Measurements from ENCODE around the gene DTWD2.
A peak's percentile ranks its signal among the peaks of the same experiment; 100 is the strongest.
"Not testable (repeated sequence)": the region's sequence is repeated elsewhere in the genome, so short reads cannot be mapped to it uniquely, and the experiment has no call there.

The DTWD2 gene, protein sequence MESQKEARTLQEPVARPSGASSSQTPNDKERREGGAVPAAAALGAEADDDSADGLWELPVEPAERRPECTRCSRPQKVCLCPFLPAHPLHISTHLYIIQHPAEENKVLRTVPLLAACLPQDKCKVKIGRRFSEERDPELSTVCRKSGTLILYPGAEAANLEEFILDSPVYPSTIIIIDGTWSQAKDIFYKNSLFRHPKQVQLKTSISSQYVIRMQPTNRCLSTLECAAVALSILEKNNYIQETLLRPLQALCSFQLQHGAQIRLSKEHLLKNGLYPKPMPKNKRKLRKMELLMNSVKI

DNA sequence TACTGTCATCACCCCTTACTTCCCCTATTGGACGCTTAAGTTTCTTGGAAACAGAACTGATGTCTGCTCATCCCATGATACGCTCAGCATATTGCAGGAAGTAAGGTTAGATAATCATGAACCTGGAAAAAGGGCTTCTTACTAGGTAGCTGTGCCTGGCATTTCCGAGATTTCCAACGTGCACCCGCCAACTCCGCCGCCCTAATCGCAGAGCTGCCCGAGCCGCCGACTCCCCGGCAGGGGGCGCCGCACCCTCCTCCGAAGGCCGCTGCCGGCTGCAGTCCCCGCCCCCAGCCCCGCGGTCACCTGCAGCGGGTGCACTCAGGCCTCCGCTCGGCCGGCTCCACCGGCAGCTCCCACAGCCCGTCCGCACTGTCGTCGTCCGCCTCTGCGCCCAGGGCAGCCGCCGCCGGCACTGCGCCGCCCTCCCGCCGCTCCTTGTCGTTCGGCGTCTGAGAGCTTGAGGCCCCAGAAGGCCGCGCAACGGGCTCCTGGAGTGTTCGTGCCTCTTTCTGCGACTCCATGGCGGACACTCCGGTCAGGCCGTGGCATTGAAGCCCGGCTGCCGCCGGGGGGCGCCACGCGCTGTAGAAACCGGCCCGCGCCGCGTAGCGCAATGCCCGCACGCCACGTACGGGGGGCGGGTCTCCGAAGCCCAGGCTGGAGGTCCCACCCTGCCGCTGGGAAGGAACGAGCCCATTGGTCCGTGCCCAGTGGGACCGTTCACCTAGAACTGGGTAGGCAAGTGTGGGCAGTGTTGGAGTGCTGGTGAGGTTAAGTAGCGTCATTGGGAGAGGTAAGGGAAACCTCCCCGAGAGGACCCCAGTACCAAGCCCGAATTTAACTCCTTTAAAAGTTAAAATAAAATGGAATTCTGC is at the start of gene DTWD2:
DTWD2 (minus strand) TSS at position 560 of the 878 bp plus-strand sequence; CDS start at position 524, 36 bp downstream.
- DNase-seq, result peak; percentile 70

DNA sequence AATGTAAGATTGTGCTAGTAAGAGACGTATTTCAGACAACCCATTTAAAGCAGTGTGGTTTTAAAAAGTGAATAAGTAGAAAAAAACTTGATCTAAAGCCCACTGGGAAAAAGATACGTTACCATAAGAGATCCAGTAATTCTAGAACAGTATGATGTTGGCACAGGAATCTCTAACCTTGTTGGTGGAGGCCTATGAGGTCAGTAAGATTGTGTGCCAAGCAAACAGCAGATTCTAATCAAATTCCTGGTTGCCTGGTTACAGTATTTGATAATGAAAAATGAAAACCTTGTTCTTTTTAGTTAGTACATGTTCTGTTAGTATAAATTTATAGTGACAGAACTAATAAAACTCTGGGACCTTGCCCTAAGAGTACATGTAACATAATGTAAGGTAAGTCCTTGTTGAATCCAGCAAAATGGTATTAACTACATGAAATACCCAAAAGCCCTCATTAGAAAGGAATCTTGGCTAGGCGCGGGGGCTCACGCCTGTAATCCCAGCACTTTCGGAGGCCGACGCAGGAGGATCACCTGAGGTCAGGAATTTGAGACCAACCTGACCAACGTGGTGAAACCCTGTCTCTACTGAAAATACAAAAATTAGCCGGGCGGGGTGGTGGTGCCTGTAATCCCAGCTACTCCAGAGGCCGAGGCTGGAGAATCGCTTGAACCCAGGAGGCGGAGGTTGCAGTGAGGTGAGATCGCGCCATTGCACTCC is 49.3 kb upstream of the DTWD2 start:
- DNase-seq, result no peak

DNA sequence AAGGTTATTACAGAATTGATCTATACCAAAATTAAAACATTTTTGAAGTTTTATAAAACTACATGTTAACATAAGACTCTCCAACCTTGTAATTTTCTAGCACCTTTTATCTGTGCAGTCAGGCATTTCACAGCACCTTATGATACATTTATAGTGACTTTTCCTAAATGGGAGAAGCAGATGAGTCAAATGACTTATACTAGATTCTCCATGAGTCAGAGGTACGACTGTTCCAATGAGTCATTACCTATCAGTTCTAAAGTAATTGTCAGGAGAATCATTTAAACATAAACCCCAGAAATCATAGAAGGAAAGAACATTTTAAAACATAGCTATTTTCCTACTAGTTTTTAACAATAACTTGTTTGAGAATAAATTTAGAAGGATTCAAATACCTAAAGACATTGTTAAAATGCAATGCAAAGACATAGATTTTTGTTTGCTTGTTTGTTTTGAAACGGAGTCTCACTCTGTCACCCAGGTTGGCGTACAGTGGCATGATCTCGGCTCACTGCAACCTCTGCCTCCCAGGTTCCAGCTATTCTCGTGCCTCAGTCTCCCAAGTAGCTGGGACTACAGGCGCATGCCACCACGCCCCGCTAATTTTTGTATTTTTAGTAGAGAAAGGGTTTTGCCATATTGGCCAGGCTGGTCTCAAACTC is 47.9 kb upstream of the DTWD2 start:
- DNase-seq, result no peak

DNA sequence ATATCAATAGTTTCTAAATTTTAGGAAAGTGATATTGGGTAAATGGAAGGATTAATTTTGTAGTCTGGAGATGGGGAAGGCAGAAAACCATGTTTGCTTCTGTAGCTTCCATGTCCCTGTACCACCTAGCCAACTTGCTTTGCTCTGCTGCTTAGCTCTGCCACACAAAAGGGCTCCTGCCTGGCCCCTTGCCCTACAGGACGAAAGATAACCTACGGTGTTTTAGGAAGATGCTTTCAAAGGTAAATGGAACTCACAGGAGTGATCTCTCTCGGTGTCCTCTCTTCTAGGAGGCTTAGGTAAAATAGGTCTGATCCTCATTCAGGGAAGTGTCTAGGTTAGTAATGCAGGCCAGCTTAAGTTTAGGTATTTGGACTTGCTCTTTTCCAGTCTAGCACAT is 44.8 kb upstream of the DTWD2 start:
- DNase-seq, result no peak

DNA sequence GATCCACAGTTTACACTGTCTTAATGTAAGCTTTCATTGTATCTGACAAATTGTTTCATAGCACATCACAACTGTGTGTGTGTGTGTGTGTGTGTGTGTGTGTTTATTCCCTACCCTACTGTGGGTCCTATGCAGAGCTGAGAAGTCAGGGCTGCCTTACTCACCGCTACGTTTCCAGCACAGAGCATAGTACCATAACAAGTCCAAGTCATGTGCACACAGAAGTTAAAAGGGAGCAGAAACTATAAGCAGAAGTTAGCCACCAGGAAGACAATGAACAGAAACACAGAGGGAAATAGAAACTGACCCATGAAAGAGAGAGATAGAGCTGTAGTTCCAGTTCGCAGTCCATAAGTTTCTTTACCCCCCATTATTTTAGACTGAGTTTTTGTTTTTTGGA is 44.3 kb upstream of the DTWD2 start:
- DNase-seq, result no peak

DNA sequence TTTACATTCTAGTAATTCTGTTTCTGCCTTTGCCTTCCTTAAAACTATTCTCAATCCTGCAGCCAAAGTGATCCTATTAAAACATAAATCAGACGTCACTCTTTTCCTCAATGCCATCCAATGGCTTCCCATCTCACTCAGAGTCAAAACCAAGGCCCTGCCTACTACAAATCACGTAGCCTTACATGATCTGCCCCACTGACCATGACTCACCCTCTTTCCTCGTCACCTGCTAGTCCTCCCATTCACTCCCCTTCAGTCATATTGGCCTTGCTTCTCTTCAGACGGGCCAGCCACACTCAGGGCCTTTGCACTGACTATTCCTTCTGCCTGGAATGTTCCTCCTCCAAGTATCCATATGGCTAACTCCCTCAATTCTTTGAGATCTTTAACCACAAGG is 43.6 kb upstream of the DTWD2 start:
- DNase-seq, result no peak

DNA sequence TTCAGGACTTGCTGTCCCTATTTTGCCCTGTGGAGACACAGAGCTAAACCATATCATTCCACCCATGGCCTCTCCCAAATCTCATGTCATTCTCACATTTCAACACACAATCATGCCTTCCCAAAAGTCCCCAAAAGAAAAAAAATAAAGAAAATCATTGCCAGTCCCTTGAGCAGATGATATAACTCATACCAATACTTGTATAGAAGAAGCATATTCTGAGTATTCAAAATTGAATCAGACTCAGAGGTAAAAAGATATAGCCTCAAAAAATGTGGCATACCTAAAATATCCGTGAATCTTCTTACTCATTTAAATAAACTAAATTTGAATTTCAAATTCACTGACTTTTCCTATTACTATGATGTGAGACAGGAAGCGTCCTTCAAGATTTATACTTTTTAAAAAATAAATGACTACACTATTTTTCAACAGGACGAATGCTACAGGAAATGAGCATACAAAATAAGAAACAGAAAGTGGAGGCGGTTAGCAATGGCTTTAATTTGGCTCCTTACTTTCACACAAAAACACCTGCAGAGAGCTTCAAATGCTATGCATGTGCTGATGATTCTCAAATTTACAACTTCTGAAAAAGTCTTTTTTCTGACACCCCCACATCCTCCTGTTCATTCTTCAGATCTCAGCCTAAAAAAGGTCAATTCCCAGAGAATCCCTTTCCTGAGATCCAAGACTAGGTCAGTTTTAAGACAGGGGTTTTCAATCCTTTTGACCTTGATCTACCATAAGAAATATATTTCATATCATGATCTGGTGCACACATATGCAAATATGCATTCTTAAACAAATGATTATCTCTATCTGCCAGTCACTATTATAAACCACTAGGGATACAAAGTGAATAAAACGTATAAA is 42.9 kb upstream of the DTWD2 start:
- no peak for DNase-seq

DNA sequence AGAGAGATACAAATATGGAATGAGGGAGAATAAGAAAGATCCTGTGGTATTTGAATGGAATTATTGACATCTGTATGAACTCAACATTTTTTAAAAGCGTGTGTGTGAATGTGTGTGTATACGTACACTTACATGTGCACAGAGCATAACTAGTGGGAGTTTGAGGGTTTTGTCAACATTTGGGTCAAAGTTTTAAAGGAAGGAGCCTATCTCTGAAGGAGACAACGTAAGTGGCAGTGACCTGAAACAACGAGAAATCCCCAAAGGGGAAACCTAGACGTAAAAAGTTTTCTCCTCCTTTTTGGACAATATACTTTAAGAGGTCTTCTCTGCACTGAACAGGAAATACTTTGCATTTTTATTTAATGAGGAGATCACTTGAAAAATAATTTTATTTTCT is 40.2 kb upstream of the DTWD2 start:
- DNase-seq, result no peak

DNA sequence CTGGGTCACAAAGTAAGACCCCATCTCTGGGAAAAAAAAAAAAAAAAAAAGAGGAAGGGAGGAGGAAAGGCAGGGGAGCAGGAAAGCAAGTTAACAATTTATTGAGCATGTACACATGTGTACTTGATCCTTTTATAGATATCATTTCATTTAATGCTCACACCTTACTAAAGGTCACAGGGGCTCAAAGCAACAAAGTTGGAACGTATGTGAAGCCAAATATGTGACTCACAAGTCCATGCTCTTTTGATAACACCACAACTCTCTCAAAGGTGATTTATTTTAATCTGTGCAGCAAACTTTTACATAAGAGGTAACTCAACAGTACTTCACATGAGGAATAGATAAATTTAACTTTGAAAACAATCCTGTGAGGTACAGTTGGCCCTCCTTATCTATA is 34.4 kb upstream of the DTWD2 start:
- no peak for DNase-seq

DNA sequence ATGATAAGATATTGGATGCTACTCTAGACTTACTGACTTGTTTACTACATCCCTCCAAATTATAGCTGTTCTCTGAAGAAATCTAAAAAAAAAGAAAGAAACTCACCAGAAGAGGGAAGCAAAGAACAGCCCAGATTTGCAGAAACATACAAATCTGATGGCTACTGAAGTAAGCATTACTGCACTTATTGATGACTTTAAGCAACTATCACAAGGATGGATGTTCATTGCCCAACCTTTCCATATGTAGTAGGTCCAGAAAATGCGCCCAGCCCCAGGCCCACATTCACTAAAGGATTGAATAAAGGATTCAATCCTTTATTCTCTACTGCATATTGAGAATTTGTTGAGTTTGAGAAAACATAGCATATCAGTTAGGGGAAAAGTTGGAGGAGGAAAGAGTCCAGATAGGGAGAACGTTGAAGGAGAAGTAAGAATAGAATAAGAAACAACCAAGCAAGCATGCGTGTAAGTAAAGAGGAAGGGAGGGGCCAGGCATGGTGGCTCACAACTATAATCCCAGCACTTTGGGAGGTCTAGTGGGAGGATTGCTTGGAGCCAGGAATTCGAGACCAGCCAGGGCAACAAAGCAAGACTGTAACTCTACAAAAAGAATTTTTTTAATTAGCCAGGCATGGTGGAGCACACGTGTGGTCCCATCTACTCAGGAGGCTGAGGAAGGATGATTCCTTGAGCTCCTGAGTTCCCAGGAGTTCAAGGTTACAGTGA is 33.8 kb upstream of the DTWD2 start:
- DNase-seq, result peak; percentile 13

DNA sequence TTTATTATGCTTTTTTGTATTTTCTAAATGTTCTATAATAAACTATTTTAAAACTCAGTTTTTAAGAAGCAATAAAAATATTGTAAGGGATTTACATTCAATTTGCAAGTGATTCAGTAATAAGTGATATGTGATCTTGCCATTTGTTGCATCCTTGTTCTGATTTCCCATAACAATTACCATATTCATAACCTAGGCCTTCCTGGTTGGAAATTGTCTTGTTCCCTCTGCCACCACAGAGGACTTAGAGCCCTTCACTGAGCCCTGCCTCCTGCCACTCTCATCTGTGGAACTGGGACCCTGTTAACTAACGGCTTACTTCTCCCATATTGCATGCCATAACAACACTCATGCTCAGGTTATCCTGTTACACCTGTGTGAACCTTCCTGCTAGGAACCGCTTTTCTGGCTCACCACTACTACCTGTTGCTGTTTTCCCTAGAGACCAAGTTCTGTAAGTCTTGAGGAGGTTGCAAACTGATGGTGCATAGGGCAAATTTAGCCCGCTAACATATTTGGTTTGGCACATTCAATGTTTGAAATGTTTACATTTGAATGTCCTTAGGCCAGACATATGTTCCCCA is 32.9 kb upstream of the DTWD2 start:
- DNase-seq, result no peak

DNA sequence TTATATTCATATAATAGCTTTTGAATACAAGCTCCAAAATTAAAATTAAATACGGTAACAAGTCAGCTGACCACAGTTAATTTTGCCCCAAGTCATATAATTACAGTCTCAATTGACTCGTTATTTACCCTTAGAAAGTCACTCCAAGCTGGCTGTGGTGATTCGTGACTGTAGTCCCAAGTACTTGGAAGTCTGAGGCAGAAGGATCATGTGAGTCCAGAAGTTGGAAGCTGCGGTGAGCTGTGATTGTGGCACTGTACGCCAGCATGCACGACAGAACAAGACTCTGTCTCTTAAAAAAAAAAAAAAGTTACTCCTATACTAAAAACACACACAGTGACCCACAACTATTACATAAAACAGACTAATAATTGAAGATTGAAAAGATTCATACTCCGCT is 31.6 kb upstream of the DTWD2 start:
- DNase-seq, result no peak

DNA sequence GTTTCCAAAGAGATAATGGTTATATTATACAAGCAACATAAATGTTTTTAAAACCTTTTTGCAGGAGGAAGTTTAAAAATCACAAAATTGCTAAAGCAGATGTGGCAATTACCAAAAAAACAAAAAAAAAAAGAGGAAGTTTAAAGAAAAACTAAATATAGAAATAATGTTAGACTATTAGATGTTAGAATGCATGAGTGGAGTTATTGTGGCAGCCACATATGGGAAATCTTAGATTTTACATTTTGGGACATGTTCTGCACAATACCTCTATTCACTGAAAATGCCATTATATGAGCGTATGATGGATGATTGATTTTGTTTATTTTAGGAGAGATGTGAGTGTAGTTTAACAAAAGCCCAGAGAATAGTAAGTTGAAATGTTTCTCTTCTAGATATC is 31.2 kb upstream of the DTWD2 start:
- DNase-seq, result no peak

DNA sequence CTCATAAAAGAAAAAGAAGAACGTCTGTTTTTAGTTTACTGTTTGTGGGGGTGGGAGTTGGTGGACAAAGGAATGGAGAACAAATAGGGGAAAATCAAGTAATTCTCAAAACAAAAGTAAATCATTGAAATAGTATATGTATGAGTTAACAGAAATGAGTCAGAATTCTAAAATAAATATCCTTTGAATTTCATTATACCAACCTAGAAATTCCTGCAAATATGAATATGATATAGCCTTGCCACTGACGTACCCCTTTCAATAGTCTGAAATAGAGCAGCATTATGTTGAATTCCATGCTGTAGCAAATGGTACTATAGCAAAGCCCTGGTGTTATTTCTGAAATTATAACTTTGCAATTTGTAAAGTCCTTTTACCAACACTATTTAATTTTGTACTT is 29.6 kb upstream of the DTWD2 start:
- no peak for DNase-seq

DNA sequence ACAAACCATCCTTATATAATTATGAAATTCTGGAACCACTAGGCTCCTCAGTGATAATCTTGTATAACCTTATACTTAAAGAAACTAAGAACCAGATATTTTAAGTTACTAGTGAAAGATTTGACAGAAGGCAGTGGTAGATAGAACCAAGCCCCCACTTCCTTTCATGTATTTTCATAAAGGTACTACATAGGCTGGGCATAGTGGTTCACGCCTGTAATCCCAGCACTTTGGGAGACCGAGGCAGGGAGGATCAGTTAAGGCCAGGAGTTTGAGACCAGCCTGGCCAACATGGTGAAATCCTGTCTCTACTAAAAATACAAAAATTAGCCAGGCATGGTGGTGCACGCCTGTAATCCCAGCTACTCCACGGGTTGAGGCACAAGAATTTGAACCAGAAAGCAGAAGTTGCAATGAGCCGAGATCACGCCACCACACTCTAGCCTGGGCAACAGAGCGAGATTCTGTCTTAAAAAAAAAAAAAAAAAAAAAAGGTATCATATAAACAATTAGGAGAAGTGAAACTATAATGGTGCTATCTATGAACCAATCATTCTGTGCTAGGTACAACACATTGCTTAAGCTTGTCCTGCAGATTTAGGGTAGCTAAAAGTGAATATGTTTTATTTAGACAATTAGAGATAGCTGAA is 27.9 kb upstream of the DTWD2 start:
- no peak for DNase-seq

DNA sequence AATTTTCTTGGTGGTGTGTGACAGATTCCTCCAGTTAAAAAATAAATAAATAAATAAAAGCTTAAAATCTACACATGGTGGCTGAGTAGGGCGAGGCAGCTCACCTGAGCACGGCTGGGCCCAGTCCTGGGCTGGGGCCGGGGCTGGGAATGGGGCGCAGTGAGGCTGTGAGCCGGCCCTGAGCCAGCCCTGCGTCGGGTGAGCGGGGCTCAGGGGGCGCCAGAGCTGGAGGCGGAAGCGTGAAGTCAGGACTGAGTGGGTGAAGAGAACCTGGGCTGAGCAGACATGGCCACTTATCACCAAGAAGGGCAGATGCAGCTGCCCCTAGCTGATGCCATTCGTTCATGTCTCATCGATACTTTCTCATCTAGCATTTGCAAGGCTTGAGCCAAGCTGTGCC is 22.8 kb upstream of the DTWD2 start:
- no peak for DNase-seq

DNA sequence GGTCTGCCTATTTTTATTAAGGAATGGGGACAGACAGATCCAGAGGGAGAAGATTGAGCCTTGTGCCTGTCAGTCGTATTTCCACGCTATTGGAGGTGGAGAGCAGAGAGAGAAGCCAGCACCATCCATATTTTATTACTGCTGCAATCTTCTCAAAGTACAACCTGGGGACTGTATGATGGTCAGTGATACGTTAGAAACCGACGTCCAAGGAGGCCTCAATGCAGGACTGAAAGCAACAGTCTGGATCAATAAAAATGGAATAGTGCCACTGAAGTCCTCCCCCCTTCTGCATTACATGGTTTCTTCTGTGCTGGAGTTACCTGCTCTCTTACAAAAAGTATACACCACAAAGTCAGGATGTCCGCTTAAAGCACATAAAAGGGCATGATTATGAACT is 21.9 kb upstream of the DTWD2 start:
- DNase-seq, result no peak

DNA sequence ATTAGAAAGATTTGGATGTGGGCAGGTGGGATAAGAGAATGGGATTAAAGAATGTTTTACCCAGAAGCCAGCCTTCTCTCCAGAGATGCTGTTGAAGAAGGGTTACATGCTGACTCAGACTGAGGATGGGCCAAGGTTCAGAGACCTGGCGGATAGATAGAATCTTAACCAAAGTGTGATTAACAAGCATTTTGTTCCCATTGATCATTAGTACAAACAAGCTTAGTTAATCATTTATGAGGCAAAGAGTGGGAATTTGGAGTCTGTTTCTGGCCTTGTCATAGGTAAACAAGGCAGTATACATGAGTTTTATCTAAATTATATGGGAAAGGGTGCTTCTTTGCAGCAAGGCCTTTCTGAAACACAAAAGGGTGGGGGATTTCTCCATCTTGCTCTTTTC is 20.8 kb upstream of the DTWD2 start:
- no peak for DNase-seq

DNA sequence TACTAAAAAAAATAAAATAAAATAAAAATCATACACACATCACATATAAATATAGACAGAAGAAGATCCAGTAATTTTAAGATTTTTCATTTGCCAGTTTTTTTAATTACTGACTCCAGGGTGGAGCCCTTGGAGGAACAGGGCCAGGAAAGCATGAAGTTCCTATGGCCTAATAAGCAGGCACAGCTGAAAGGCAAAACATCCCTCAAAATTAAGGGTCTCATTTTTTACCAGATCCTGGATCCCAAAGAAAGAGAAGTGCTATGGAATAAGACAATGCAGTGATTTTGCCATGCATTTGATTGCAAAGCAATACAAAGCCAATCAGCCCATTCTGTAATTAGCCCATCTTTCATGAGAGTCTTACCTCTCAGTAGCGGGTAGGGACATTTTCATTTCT is 11.3 kb upstream of the DTWD2 start:
- no peak for DNase-seq

DNA sequence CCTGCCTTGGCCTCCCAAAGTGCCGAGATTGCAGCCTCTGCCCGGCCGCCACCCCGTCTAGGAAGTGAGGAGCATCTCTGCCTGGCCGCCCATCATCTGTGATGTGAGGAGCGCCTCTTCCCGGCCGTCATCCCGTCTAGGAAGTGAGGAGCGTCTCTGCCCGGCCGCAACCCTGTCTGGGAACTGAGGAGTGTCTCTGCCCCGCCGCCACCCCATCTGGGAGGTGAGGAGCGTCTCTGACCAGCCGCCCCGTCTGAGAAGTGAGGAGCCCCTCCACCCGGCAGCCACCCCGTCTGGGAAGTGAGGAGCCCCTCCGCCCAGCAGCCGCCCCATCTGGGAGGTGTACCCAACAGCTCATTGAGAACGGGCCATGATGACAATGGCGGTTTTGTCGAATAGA is 10.5 kb upstream of the DTWD2 start:
- DNase-seq, result not testable (repeated sequence)

DNA sequence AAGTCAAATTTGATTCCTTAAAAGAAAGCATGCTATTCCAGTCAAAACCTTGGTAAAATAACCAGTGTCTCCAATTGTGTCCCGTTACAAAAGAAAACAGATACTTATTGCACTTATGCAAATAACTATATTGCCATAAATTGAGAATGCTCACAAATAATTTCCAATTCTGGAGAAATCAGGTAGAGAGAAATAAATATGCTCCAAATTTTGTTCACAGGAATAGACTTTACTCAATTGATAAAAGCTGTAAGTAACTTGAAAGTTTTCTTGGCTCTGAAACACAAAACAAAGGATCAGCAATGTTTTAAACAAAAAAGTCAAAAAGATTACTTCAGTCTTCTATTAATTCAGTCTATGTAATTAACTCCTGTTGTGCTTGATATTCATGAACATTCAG is 7.8 kb upstream of the DTWD2 start:
- no peak for DNase-seq

Measured in NCI-H2171 treated with DMSO at 0.1 percent for 48 hours (cell line).